ENCODE results near the gene DOCK3. TPM values are rescaled to one million over a fixed set of nuclear protein-coding genes. Genes with fewer than 3 reads are reported as not detected.

The DOCK3 gene
- total RNA-seq, 1 experiment from 2014 or later, result 8.3 TPM

GRCh38 chr3:50653937-50654595 lies 20.7 kb upstream of the DOCK3 start:
- Histone ChIP-seq H3K9ac (ENCODE audit: extremely low read depth, insufficient read length, low read length) (no peak overlapping the region), H3K14ac (ENCODE audit: insufficient read depth, low read length) (no peak overlapping the region), H2BK120ac (ENCODE audit: low read depth, low read length, poor library complexity, severe bottlenecking) (no peak overlapping the region), H3K79me1 (ENCODE audit: insufficient read depth, low read depth, low read length, poor library complexity, severe bottlenecking) (no peaks in the 10 kb centered on the region), H3K27ac (ENCODE audit: insufficient read length, low read depth, low read length) (no peak overlapping the region), H3K23me2 (ENCODE audit: insufficient read length, low read depth, low read length, poor library complexity, severe bottlenecking) (no peaks in the 10 kb centered on the region), H2BK20ac (ENCODE audit: low read depth, low read length, poor library complexity, severe bottlenecking) (no peak overlapping the region), H3K4me2 (ENCODE audit: insufficient read depth, insufficient read length, low read length) (no peak overlapping the region), H4K8ac (replicated peaks; ENCODE audit: insufficient read length, low read depth, low read length) (no peak overlapping the region), H4K5ac (ENCODE audit: insufficient read length, low read depth, low read length) (no peak overlapping the region), H2BK5ac (ENCODE audit: insufficient read length, low read length) (no peak overlapping the region), H2BK15ac (ENCODE audit: low read depth, low read length) (no peak overlapping the region), H3K56ac (ENCODE audit: insufficient read length, low read depth, low read length) (no peak overlapping the region), H3K79me2 (ENCODE audit: insufficient read depth, low read length) (no peaks in the 10 kb centered on the region), H4K20me1 (ENCODE audit: control insufficient read depth, insufficient read depth, insufficient read length) (no peaks in the 10 kb centered on the region), H3K27me3 (ENCODE audit: insufficient read depth, low read length) (no peaks in the 10 kb centered on the region), H3K23ac (ENCODE audit: insufficient read length, low read depth, low read length) (no peak overlapping the region), H2AFZ (ENCODE audit: low read length) (no peak overlapping the region), H4K91ac (ENCODE audit: insufficient read length, low read depth, low read length) (no peak overlapping the region), H2BK12ac (ENCODE audit: insufficient read length, low read depth, low read length) (no peak overlapping the region), H3T11ph (ENCODE audit: low read length) (no peak overlapping the region), H3K18ac (ENCODE audit: insufficient read length, low read depth, low read length) (no peak overlapping the region), H3K9me3 (ENCODE audit: control insufficient read depth, low read depth, low read length) (no peaks in the 10 kb centered on the region), H3K4ac (ENCODE audit: low read depth, low read length) (no peak overlapping the region), H2AK5ac (ENCODE audit: insufficient read length, low read length) (no peak overlapping the region), H3K4me1 (ENCODE audit: insufficient read depth, low read length) (peaks cover 5% of the 10 kb centered on the region; the same call in 1 of the 2 replicates)
- no peaks in the 10 kb centered on the region; a peak in 1 of 7 replicates for H3K36me3 Mint-ChIP-seq (ENCODE audit: insufficient read depth in 1 of 3, low read depth in 3 of 3)
- no peak overlapping the region; a peak in 1 of 7 replicates for H3K27ac Mint-ChIP-seq
- TF ChIP-seq, protein P1, sequence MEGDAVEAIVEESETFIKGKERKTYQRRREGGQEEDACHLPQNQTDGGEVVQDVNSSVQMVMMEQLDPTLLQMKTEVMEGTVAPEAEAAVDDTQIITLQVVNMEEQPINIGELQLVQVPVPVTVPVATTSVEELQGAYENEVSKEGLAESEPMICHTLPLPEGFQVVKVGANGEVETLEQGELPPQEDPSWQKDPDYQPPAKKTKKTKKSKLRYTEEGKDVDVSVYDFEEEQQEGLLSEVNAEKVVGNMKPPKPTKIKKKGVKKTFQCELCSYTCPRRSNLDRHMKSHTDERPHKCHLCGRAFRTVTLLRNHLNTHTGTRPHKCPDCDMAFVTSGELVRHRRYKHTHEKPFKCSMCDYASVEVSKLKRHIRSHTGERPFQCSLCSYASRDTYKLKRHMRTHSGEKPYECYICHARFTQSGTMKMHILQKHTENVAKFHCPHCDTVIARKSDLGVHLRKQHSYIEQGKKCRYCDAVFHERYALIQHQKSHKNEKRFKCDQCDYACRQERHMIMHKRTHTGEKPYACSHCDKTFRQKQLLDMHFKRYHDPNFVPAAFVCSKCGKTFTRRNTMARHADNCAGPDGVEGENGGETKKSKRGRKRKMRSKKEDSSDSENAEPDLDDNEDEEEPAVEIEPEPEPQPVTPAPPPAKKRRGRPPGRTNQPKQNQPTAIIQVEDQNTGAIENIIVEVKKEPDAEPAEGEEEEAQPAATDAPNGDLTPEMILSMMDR (conservative IDR thresholded peaks at IDR 0.05), result no peak
- no CpG with 5 or more reads among the region's 3 CpGs for WGBS (ENCODE audit: extremely low coverage, insufficient read length, low lambda C conversion rate)
- peaks cover 22% of the 10 kb centered on the region for H3K27me3 Mint-ChIP-seq (ENCODE audit: low read depth)
- no peak for DNase-seq
- H3K9me3 Mint-ChIP-seq, result no peaks in the 10 kb centered on the region
- peaks cover 23 to 25% of the 10 kb centered on the region in 2 experiments for H3K4me1 Mint-ChIP-seq
- no peak overlapping the region for H3K4me3 Mint-ChIP-seq

Measured in H9 (cell line).